GM19023 (cell line): ENCODE data around the gene FGD2.

Experiments
- ATAC-seq: cut with Tn5 transposase; IDR thresholded peaks from one replicate; pipeline ENCODE4 v1.9.1; 2021; ENCODE audit warnings: mild to moderate bottlenecking, moderate library complexity; ENCODE audit not compliant: unreplicated experiment

FGD2 gene

DNA sequence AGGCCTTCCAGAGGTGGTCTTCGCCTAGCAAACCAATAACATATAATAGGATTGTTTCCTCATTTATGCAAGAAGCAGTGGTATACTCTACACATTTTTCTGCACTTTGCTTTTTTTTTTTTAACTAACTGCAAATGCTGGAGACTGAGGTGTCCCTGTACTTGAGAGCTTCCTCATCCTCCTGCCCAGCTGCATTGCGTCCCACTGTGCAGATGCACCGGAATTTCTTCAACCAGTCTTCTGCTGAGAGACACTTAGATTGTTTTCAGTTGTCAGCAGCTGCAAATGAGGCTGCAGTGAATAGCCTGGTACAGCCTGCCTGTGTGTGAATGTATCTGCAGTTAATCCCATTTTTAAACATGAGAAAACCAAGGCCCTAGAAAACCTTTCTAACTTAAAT, 11.5 kb downstream of the FGD2 start:
- no peak for ATAC-seq

DNA sequence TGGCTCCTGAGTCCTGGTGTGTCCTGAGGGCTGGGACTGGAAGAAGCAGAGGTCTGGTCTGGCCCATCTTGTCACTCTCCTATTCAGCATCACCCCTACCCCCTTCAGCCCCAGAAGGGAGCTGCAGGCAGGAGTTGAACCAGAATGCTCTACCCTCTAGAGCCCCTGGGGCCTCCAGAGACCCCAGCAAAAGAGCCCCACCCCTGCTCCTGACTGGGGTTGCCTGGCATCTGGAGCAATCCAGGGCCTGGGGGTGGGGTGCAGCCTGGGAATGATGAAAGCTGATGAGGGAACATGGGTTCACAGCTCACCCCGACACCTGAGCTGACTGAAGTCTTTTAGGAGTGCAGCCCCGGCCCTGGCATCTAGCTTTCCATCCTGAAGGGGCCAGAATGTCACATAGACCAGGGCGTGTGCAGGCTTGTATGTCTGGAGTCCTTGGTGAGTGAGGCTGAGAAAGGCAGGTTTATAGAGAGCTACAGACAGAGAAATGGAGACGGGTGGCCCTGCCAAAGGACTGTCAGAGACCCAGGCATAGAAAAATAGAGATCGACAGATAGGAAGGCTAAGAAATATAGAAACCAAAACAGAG, 12.2 kb downstream of the FGD2 start:
- ATAC-seq, result no peak

DNA sequence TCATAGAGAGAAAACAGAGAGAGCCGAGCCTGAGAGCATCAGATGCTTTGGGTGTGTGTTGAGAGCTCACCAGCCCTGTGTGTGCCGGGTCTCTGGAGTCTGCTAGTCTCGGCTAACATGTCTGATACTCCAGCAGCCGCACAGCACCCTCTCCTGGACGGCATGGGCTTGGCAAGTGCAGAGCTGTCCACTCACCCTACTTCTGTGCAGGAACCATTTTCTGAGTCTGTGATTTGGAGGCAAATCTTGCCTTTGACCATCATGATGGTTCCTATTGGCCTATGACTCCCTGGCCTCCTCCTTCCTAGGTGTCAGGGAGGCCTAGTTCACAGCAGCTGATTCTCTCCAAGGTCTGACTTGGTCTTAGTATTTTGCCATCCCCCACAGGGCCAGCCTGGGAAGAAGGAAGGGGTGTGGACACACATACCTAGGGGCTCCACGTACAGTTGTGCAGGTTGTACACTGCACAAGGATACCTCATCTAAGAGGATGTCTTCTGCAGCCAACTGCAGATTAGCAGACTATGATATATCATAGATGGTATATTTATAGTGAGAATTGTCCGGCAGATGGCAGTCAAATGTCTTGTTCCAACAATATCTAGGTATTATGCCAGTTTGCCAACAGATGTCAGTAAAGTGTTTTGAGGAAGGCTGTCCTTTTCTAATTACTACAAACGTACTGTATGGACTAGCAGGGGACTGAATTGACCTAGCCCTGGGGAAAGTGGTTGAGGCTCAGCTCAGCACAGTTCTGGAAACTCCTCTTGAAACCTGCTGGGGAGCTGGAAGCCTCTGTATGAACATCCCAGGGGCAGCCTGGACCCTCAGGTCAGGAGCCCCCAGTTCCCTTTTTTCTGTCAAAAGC, 13.0 kb downstream of the FGD2 start:
- peak; percentile 91 for ATAC-seq

DNA sequence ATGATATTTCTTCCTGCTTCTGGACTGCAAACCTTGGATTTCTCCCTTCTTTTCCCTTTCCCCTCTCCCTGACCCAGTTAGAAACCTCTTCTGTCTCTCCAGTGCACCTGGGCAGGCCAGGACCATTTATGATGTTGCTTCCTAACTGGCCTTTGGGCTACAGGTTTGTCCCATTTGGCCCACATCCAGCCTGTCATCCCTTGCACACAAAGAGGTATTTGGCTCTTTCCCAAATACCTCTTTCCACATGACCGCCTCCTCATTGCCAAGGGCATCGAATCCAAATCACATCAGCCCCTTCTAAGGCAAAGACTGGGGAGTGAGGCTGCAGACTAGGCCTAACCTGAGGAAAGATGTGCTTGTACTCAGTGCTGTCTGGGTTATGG, 13.6 kb downstream of the FGD2 start:
- no peak for ATAC-seq

DNA sequence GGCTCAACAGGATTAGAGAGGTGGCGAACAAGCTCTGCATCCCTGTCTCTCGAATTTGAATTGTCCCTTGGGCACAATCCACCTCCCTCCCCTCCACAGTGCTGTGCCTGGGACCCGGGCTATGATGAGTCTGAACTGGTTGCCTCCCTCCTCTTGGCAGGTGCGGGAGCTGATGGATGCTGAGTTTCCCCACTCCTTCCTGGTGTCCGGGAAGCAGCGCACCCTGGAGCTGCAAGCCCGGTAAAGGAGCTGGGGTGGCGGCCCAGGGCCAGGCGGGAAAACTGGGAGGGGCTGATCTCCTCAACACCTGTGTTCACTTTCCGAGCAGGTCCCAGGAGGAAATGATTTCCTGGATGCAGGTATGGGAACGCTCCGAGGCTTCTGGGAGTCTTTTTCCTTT, 14.9 kb downstream of the FGD2 start:
- ATAC-seq, result no peak

DNA sequence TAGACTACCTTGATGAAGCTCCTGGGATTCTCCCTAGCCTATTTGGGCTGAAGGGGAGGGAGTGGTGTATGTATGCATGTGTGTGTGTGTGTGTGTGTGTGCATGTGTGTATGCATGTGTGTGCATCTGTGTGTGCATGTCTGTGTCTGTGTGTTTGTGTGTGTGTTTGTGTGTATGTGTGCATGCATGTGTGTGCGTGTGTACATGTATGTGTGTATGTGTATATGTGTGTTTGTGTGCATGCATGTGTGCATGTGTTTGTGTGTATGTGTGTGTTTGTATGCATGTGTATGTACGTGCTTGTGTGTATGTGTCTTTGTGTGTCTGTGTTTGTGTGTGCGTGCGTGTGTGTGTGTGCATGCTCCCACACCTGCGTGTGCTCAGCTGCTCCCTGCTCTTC, 15.4 kb downstream of the FGD2 start:
- no peak for ATAC-seq

DNA sequence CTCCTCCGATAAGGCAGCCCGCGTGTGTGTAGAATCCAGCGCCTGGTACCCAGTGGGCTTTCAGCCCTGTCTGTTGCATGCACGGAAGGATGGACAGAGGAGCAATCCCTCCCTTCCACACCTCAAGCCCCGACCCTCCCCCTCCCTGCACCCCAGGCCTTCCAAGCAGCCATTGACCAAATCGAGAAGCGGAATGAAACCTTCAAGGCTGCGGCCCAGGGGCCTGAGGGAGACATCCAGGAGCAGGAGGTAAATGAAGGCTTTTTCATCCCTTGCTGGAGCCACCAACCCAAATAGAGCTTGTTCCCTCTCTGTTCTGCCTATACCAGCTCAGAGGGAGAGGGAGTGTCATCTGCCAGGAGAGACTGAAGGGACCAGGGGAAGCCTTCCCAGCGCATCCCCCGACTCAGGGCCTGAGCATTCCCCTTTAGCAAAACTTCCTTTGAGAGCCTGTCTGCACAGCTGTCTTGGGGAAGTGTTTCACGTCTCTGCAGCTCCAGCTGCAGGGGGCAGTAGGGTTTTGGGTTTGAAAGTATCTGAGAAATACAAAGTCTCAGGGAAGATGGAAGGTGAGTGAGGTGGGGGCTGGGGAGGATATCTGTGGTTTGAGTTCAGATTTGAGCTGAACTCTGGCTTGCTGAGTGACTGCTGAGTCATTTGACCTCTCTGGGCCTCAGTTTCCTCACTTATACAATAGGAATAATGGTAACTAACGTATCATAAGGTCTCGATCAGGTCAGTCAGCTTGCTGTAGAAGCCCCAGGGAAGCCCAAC, 16.1 kb downstream of the FGD2 start:
- no peak for ATAC-seq

DNA sequence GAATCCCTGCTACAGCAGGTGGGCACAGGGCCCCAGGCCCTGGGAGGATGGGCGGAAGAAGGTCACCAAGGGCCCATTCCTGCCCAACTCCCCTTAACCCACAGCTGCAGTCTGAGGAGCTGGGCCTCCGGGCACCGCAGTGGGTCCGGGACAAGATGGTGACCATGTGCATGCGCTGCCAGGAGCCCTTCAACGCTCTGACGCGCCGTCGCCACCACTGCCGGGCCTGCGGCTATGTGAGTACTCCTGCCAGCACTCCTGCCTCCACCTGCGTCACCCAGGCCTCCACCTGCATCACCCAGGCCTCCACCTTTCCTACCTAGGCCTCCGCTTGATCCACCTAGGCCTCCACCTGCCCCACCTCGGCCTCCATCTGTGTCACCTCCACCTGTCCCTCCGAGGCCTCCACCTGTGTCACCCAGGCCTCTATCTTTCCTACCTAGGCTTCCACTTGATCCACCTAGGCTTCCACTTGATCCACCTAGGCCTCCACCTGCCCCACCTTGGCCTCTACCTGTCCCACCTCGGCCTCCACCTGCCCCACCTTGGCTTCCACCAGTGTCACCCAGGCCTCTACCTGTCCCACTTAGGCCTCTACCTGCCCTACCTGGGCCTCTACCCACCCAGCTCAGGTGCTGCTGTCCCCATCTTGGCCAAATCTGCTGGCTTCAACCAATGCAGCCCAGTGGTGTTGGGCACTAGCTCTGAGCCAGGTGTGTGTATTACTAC, 16.8 kb downstream of the FGD2 start:
- ATAC-seq, result no peak

DNA sequence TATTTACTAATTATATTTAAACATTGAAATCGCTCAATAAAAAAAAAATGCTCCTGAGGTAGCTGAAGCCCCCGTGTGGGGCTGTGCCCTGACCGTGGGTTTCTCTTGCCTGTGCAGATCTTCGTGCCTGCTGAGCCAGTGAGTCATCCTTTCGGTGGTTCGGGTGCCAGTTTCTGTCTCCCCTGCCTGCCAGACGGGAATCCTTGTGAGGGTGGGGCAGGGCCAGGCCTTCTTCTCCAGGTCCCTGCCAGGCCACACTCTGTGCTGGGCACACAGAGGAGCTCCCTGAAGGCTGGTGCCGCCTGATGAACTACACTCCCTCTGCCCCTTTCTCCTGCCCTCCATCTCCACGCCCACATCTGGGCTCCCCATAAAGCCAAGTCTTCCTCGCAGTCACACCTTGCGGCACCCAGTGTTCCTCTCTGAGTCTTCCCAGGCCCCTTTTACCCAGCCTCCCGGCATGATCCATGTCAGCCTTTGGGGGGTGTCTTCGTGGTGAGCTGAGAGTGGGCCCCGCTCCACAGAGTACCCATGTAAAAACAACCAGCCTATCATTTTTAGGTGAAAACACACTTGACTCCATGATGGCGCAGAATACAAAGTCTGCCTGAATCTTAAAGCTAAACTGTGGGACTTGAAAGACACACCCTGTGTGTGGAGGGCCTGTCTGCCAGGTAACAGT, 19.3 kb downstream of the FGD2 start:
- no peak for ATAC-seq

DNA sequence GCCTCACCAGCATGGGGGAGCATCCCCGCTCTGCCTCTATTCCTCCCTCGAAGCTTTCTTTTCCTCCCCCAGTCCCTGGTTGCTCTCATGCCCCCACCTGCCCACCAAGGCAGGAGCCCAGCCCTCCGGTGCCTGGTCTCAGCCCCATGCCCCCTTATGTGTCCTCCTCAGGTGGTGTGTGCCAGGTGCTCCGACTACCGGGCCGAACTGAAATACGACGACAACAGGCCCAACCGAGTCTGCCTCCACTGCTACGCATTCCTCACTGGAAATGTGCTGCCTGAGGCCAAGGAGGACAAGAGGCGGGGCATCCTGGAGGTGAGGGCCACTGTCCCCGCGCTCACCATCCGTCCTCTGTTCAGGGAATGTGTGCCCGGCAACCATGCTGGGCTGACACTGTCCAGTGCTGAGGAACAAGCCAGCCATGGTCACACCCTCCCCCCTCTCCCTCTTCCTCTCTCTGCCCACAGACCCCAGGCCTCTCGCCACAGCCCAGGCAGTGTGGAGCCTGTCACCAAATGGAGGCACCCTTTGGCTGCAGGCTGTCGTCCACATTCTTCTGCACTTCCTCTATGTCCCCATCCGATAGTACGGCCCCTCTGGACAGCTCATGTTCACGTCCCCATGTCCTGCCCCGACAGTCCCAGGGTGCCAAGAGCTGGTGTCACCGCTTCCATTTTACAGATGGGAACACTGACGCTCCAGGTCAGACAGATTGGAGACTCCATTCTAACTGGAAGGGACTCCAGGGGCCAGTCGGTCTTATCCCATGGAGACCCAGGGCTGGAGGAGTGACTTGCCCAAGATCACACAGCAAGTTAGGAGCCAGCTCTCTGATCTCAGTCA, 20.4 kb downstream of the FGD2 start:
- no peak for ATAC-seq

DNA sequence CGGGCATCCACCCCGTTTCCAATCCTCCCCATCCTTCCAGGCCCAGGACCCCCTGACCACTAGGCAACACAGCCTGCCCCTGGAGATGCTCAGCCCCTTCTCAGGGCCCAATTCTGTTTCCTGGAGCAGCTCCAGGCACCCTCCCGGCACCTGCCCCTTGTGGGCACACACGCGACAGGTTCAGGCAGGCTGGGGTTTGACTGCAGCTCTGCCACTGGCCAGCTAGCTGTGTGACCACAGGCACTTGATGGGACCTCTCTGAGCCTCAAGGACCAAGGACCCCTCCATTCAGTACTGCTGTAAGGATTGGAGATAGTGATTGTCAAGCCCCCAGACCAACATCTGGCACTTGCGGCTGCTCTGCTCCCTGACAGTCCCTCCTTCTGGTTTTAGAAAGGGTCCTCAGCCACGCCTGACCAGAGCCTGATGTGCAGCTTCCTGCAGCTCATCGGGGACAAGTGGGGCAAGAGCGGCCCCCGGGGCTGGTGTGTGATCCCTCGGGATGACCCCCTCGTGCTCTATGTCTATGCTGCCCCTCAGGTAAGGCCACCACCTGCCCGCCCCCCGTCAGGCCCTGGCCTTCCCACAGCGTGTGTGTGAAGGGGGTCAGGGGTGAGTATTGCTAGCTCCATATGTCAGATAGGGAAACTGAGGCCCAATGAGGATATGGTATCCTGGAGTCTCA, 21.7 kb downstream of the FGD2 start:
- no peak for ATAC-seq

DNA sequence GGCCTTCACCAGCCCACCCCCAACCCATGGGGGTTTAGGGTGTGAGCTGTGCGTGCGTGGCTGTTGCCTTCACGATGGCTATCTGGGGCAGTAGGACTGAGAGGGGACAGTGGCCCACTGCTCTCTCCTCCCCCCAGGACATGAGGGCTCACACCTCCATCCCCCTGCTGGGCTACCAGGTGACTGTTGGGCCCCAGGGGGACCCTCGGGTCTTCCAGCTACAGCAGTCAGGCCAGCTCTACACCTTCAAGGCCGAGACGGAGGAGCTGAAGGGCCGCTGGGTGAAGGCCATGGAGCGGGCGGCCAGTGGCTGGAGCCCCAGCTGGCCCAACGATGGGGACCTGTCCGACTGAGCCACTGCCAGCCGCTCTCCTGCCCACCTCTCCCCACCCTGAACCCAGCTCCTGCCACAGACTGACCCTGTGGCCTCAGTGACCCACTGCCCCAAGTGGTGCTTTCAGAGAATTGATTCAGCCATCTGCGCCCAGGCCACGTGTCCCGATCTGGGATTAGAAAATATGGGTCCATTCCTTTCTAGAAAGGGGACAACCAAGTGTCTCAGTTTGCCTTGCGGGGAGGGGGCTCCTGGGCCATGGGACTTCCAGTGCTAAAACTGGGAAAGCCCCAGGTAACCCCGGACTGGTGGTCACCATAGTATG, 22.5 kb downstream of the FGD2 start:
- no peak for ATAC-seq

DNA sequence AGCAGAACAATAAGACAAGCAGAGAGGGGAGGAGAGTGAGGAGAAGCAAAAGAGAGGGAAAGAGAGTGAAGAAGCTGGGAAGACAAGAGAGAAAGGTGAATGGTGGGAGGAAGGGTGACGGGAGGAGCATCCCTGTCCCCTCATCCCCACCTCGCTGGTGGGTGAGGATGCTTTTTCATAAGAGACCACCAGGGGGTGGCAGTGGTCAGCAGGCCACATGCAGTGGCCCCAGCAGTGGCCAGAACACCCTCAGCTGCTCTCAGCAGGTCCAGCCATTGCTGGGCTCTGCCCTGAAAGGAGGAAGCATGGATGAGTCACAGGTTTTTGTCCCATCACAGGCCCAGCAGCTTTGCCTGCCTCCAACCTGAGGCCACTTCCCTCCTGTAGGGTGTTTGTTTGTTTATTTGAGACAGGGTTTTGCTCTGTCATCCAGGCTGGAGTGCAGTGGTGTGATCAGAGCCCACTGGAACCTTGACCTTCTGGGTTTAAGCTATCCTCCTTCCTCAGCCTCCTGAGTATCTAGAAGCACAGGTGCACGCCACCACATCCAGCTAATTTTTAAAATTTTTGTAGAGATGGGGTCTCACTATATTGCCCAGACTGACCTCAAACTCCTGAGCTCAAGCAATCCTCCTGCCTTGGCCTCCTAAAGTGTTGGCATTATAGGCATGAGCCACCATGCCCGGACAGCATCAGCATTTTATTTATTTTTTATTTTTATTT, 24.0 kb downstream of the FGD2 start:
- no peak for ATAC-seq

DNA sequence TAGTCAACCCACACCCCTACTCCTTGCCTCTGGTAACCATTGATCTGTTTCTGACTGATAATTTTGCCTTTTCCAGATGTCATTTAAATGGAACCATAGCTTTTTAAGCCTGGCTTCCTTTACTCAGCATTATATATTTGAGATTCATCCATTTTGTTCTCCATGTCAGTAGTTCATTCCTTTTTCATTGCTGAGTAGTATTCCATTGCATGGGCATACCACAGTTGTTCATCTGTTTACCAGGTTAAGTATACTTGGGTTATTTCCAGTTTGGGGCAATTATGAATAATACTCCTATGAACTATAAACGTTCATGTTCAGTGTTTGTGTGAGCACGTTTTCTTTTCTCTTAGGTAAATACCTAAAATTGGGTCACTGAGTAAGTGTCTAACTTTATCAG, 25.1 kb downstream of the FGD2 start:
- no peak for ATAC-seq

DNA sequence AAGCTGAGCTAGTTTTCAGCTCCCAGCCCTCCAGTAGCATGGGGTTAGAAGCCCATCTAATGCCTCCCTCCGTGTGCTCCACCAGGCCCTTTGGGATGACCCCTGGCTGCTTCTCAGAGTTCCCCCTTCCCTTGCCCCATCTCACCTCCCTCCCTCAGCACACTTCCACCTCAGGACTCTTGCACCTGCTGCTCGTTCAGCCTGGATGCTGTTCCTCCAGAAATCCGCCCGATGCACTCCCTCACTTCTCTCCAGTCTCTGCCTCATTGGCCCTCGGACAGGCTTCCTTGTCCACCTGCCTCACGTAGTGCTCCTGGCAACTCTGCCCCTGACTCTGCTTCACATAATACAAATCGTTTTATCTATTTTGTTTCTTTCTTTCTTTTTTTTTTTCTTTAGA, 26.8 kb downstream of the FGD2 start:
- no peak for ATAC-seq

DNA sequence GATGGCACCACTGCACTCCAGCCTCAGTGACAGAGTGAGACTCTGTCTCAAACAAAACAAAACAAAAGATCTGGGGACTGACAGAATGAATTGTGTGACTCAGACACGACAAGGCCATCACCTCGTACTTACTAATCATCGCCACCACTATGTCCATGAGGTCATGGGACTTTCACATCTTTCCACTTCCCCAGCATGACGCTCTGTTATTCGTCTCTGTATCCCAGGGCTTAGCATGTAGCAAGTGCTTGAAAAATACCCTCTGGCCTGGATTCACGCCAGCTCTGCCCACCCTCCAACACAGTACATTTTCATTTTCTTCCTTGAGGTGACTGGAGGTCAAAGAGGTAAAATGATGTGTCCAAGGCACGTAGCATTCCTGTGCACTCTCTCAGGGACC, 27.8 kb downstream of the FGD2 start:
- no peak for ATAC-seq

DNA sequence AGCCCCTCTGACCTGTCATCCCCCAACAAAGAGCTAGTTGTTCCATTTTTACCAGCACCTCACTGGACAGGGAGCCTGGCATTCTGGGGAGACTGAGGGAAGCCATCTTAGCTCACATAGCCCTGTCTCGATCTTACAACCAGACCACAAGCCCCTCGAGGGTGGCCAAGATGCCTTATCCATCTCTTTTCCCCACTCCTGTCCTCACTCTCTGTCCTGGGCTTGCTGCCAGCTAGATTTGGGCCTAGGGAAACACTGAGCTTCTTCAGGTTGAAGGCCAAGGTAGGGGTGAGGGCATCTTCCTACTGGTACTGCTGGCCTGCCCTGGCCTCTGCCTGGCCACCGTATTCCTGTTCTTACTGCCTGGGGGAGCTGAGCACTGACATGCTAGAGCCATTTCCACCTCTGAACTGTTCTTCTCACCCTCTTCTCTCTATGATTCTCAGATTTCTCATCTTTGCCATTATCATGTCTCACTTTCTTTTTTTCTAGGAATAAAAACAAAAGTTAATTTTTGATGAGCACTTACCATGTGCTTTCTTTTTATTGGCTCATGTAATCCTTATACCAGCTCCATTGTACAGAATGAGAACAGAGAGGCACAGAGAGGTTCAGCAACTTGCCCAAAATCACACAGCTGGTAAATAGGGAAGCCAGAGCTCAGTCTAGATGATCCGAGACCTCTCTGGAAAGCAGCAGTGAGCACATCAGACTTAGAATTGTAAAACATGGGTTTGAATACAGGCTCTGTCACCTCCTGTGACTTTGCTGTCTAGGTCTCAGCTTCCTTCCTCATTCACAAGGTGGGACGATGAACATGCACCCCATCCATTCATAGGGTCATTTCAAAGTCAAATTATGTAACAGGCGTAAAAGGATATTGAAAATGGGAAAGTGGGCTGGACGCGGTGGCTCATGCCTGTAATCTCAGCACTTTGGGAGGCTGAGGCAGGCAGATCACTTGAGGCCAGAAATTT, 28.7 kb downstream of the FGD2 start:
- no peak for ATAC-seq
